Neural progenitor cell (in vitro differentiated cells): ENCODE measurements around the gene GLCCI1. TPM values are rescaled to one million over a fixed set of nuclear protein-coding genes. Genes with fewer than 3 reads are reported as not detected.

ENCODE experiments used
- DNase-seq: peaks from one replicate; pipeline ENCODE4 v3.0.0-alpha.2; 2016; ENCODE audit warnings: low spot score
- H2AFZ ChIP-seq: fragments of 200-600 bp; sonication (generic); replicated peaks from 2 replicates; pipeline ENCODE4 v1.6.1; 2016; ENCODE audit warnings: antibody characterized with exemption
- H3F3A ChIP-seq: fragments of 200-600 bp; sonication (generic); 2 replicates; pipeline ENCODE4 v1.6.1; 2016; ENCODE audit warnings: antibody characterized with exemption, low read depth
- H3K27ac ChIP-seq: fragments of 200-600 bp; sonication (generic); 2 replicates; pipeline ENCODE4 v1.5.1; 2016; ENCODE audit warnings: mild to moderate bottlenecking
- H3K27me3 ChIP-seq: fragments of 200-600 bp; sonication (generic); 2 replicates; pipeline ENCODE4 v1.6.1; 2016; ENCODE audit warnings: mild to moderate bottlenecking, moderate library complexity
- H3K36me3 ChIP-seq: fragments of 200-600 bp; sonication (generic); 2 replicates; pipeline ENCODE4 v1.5.1; 2016
- H3K4me1 ChIP-seq: fragments of 200-600 bp; sonication (generic); 2 replicates; pipeline ENCODE4 v1.6.1; 2016; ENCODE audit warnings: mixed run types
- H3K4me2 ChIP-seq: fragments of 200-600 bp; sonication (generic); 2 replicates; pipeline ENCODE4 v1.6.1; 2016
- H3K4me3 ChIP-seq: fragments of 200-600 bp; sonication (generic); 2 replicates; pipeline ENCODE4 v1.5.1; 2016
- H3K79me2 ChIP-seq: fragments of 200-600 bp; sonication (generic); 2 replicates; pipeline ENCODE4 v1.6.1; 2016; ENCODE audit warnings: low read depth
- H3K9ac ChIP-seq: fragments of 200-600 bp; sonication (generic); 2 replicates; pipeline ENCODE4 v1.6.1; 2016
- H3K9me3 ChIP-seq: fragments of 200-600 bp; sonication (generic); 2 replicates; pipeline ENCODE4 v1.5.1; 2016; ENCODE audit warnings: low read depth
- H4K20me1 ChIP-seq: fragments of 200-600 bp; sonication (generic); 2 replicates; pipeline ENCODE4 v1.6.1; 2016; ENCODE audit warnings: low read depth
- H3K27ac Mint-ChIP-seq: 3 replicates; pipeline ENCODE4 v1.8.0; 2021; ENCODE audit warnings: mixed read lengths
- H3K27me3 Mint-ChIP-seq: 2 replicates; pipeline ENCODE4 v1.8.0; 2022; ENCODE audit warnings: low read depth, mild to moderate bottlenecking, inconsistent platforms, moderate library complexity, mixed read lengths; ENCODE audit not compliant: insufficient read depth
- H3K36me3 Mint-ChIP-seq: 3 replicates; pipeline ENCODE4 v1.8.0; 2021; ENCODE audit warnings: mixed read lengths
- H3K4me1 Mint-ChIP-seq: 3 replicates; pipeline ENCODE4 v1.8.0; 2021; ENCODE audit warnings: mixed read lengths
- H3K4me3 Mint-ChIP-seq: 3 replicates; pipeline ENCODE4 v1.8.0; 2021; ENCODE audit warnings: mild to moderate bottlenecking, moderate library complexity, mixed read lengths
- H3K9me3 Mint-ChIP-seq: 3 replicates; pipeline ENCODE4 v1.8.0; 2020; ENCODE audit warnings: mixed read lengths
- CTCF ChIP-seq: fragments of 200-600 bp; sonication (generic); IDR thresholded peaks from 2 replicates; pipeline ENCODE4 v1.5.1; 2017; ENCODE audit warnings: antibody characterized with exemption, mild to moderate bottlenecking
- EZH2 ChIP-seq: fragments of 200-600 bp; sonication (generic); IDR thresholded peaks from 2 replicates; pipeline ENCODE4 v1.6.1; 2017; ENCODE audit warnings: antibody characterized with exemption, mild to moderate bottlenecking, moderate library complexity
- EZH2phosphoT487 ChIP-seq: fragments of 200-600 bp; sonication (generic); IDR thresholded peaks from 2 replicates; pipeline ENCODE4 v1.6.1; 2017; ENCODE audit warnings: antibody characterized with exemption
- total RNA-seq: library from RNA; depleted of rRNA; stranded (reverse); fragments of >200 nt; gene quantifications from 2 replicates; pipeline ENCODE4 v1.2.3, GENCODE V29; 2015; ENCODE audit warnings: low replicate concordance

GLCCI1 gene
- total RNA-seq, 1 donor from 2014 or later: 78.0 TPM

- no peak overlapping the region for H3K4me3 Mint-ChIP-seq
- Histone ChIP-seq H3K4me3 (no peak overlapping the region), H4K20me1 (no peaks in the 10 kb centered on the region), H3K27ac (no peak overlapping the region), H3K27me3 (no peaks in the 10 kb centered on the region), H3K4me1 (no peaks in the 10 kb centered on the region), H3F3A (no peaks in the 10 kb centered on the region), H3K79me2 (no peaks in the 10 kb centered on the region), H3K9me3 (no peaks in the 10 kb centered on the region), H3K9ac (no peak overlapping the region), H2AFZ (no peak overlapping the region), H3K4me2 (no peak overlapping the region), H3K36me3 (peaks cover 5% of the 10 kb centered on the region)
- no peaks in the 10 kb centered on the region for H3K27me3 Mint-ChIP-seq
- no peak overlapping the region for H3K27ac Mint-ChIP-seq
- TF ChIP-seq CTCF (no peak), EZH2phosphoT487 (no peak), EZH2 (no peak)
- no peak for DNase-seq
- peaks cover 25% of the 10 kb centered on the region for H3K36me3 Mint-ChIP-seq
- no peaks in the 10 kb centered on the region for H3K9me3 Mint-ChIP-seq
- H3K4me1 Mint-ChIP-seq: no peaks in the 10 kb centered on the region
Observed at GRCh38 chr7:8014399-8014798, 45.8 kb downstream of the GLCCI1 start.

GRCh38 chr7:8015100-8015745 is 46.6 kb downstream of the GLCCI1 start:
- no peaks in the 10 kb centered on the region for H3K4me1 ChIP-seq
- no peak overlapping the region for H3K9ac ChIP-seq
- H4K20me1 ChIP-seq: no peaks in the 10 kb centered on the region
- no peaks in the 10 kb centered on the region for H3F3A ChIP-seq
- peaks cover 9% of the 10 kb centered on the region for H3K36me3 ChIP-seq
- DNase-seq: no peak
- Mint-ChIP-seq H3K27ac (no peak overlapping the region), H3K4me1 (no peaks in the 10 kb centered on the region), H3K36me3 (peaks cover 25% of the 10 kb centered on the region), H3K4me3 (no peak overlapping the region), H3K9me3 (no peaks in the 10 kb centered on the region), H3K27me3 (no peaks in the 10 kb centered on the region)
- no peak overlapping the region for H3K4me3 ChIP-seq
- no peak for TF ChIP-seq EZH2phosphoT487
- TF ChIP-seq EZH2: no peak
- TF ChIP-seq CTCF: no peak
- no peaks in the 10 kb centered on the region for H3K27me3 ChIP-seq
- no peak overlapping the region for H2AFZ ChIP-seq
- no peaks in the 10 kb centered on the region for H3K9me3 ChIP-seq
- no peaks in the 10 kb centered on the region for H3K79me2 ChIP-seq
- no peak overlapping the region for H3K27ac ChIP-seq
- no peak overlapping the region for H3K4me2 ChIP-seq

- H4K20me1 ChIP-seq: no peaks in the 10 kb centered on the region
- peaks cover 25% of the 10 kb centered on the region for H3K36me3 Mint-ChIP-seq
Observed at GRCh38 chr7:8015746-8016120, 47.1 kb downstream of the GLCCI1 start.

GRCh38 chr7:8017423-8017822 is 48.8 kb downstream of the GLCCI1 start:
- no peaks in the 10 kb centered on the region for H3K9me3 ChIP-seq
- no peaks in the 10 kb centered on the region for H3K27me3 ChIP-seq
- peaks cover 20% of the 10 kb centered on the region for H3K36me3 Mint-ChIP-seq
- no peaks in the 10 kb centered on the region for H3K27me3 Mint-ChIP-seq
- H3K4me3 Mint-ChIP-seq: no peak overlapping the region
- H3K4me2 ChIP-seq: no peak overlapping the region
- H3K9ac ChIP-seq: no peak overlapping the region
- H3K36me3 ChIP-seq: peaks cover 10% of the 10 kb centered on the region
- H3K4me1 ChIP-seq: no peaks in the 10 kb centered on the region
- TF ChIP-seq CTCF (no peak), EZH2phosphoT487 (no peak), EZH2 (no peak)
- no peak for DNase-seq
- H3K4me3 ChIP-seq: no peak overlapping the region
- H3K27ac Mint-ChIP-seq: no peak overlapping the region
- H3K79me2 ChIP-seq: no peaks in the 10 kb centered on the region
- H3K4me1 Mint-ChIP-seq: no peaks in the 10 kb centered on the region
- H3F3A ChIP-seq: no peaks in the 10 kb centered on the region
- no peak overlapping the region for H3K27ac ChIP-seq
- peaks cover under 1% of the 10 kb centered on the region for H3K9me3 Mint-ChIP-seq
- H2AFZ ChIP-seq: no peak overlapping the region
- H4K20me1 ChIP-seq: no peaks in the 10 kb centered on the region

More at GRCh38 chr7:8015746-8016120, 47.1 kb downstream of the GLCCI1 start:
- Histone ChIP-seq H2AFZ (no peak overlapping the region), H3F3A (no peaks in the 10 kb centered on the region), H3K9me3 (no peaks in the 10 kb centered on the region), H3K9ac (no peak overlapping the region), H3K79me2 (no peaks in the 10 kb centered on the region), H3K4me2 (no peak overlapping the region), H3K27me3 (no peaks in the 10 kb centered on the region), H3K4me1 (no peaks in the 10 kb centered on the region), H3K27ac (no peak overlapping the region), H3K36me3 (peaks cover 5% of the 10 kb centered on the region), H3K4me3 (no peak overlapping the region)
- no peak overlapping the region for H3K27ac Mint-ChIP-seq
- H3K9me3 Mint-ChIP-seq: no peaks in the 10 kb centered on the region
- no peaks in the 10 kb centered on the region for H3K4me1 Mint-ChIP-seq
- no peak for DNase-seq
- no peaks in the 10 kb centered on the region for H3K27me3 Mint-ChIP-seq
- no peak overlapping the region for H3K4me3 Mint-ChIP-seq
- no peak for TF ChIP-seq EZH2phosphoT487
